NCI-H748 treated with DMSO at 0.1 percent for 48 hours (cell line): ENCODE measurements around the gene SIPA1L3.

ENCODE experiments used
- DNase-seq: peaks from one replicate; lab custom pipeline; 2025; lab: John Stamatoyannopoulos, UW

Gene SIPA1L3

GRCh38 chr19:37997911-37998344 lies 90.9 kb downstream of the SIPA1L3 start:
- DNase-seq: no peak

DNA sequence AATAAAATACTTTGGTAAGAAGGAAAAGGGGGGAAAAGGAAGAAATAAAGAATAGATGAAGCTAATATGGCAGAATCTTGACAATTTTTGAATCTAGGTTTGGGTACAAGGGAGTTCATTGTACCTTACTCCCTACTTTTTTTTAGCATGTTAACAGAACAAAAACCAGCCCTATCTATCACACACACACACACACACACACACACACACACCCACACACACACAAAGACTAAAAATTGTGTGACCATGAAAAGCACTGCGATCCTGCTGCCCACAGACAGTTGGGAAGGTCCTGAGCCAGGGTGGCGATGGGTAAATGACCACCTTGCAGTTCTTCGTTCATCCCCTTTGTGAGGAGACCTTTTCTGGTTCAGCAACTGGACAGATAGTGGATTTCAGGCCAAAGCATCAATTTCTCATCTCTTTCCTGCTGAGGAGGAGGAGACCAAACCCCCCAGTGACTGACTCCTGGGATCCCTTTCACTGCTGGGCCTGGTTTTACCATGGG lies 91.8 kb downstream of the SIPA1L3 start:
- no peak for DNase-seq

GRCh38 chr19:37999309-38000213 lies 92.6 kb downstream of the SIPA1L3 start:
- no peak for DNase-seq

DNA sequence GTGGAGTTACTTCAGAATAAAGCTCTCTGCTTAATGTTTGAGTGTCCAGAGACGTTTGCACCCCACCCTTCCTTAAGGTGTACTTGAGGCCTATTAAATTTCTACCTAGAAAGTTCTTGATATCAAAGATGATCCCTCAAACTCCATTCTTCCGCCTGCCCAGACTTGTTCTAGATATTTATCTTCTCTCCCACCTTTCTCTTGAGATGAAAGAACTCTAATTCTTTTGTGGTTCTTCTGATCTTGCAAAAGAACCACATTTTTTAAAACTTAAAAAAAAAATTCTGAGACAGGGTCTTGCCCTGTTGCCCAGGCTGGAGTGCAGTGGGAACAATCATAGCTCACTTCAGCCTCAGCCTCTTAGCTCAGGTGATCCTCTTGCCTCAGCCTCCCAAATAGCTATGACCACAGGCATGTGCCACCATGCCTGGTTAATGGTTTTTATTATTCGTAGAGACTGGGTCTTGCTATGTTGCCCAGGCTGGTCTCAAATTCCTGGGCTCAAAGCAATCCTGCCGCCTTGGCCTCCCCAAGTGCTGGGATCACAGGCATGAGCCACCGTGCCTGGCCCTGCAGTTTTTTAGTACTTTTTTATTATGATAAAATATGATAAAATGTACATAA lies 94.3 kb downstream of the SIPA1L3 start:
- no peak for DNase-seq

DNA sequence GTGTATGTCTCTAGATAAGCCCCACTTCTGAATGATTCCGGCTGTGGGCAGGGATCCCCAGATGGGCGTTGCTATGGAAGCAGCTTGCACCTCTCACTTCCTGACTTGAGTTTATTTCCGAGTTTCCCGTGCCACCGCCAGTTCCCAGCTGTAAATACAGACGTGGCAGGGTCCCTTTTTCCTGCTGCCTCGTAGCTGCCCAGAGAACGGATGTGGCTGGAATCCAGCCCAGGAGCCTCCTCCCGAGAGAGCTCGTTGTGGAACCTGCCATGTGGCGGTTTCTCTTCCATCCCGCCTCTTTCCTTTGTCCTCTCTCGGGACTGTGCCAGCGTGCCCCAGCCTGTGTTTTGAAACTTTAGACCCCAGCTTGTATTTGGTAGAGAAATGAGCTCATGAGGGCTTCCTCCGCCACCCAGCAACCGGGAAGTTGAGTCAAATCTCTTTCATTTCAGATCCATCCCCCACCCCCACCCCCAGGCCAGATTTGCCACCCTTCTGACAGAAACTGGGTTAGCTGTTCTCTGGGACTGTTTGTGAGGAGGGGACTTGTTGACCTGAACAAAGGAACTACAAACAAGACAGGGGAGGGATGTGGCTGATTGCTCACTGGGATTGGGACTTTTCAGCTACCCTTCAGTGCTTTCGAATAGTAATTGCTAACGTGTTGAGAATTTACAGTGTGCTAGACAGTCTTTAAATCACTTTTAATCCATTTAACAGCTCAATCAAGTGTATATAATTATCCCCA lies 96.6 kb downstream of the SIPA1L3 start:
- peak; percentile 73 for DNase-seq

- no peak for DNase-seq
Observed at GRCh38 chr19:38004186-38004520, 97.1 kb downstream of the SIPA1L3 start.

DNA sequence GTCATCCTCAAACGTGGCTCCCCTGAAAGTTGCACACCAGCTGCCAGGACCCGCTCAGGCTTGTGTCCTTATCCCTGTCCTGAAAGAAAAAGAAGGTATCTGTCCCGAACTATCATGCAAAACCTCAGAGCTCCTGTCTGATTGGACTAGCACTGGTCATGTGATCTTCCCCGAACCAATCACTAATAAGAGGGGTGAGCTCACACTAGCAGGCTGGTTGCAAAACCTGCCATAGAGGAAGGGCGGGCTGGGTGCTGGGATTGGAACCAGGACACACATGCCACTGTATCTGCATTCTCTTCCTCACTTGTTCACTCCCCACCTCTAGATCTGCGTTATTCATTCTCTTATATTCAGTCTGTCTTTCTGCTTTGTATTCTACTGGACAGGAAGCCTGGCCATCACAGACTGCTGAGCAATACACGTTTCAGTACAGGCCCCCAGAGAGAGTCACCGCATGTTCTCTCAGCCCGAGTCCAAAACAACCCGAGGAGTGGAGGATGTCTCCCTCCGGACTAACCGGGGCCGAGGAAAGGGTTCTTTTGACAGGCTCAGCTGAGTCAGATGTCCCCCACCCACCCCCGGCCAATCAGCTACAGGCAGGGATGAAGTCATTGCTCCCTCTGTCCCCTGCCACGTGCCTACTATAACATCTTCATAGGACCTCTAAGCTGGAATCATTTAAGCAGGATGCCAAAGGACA lies 97.7 kb downstream of the SIPA1L3 start:
- no peak for DNase-seq

DNA sequence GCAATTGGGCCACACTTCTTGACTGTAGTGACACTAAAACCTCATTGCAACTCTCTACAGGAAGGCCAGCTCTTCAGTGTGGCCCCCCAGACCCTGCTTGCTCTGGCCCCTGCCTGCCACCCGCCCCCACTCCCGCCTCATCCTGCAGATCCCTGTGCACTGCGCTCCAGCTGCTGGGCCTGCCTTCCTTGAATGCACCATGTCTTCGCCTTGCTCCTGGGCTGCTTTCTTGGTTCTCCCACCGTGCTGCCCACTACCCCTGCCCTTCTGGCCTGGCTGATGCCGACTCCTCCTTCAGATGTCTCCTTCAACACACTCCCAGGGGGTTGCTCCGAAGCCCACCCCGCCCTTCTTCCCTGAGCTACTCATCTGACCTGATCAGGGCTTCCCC lies 98.2 kb downstream of the SIPA1L3 start:
- no peak for DNase-seq

DNA sequence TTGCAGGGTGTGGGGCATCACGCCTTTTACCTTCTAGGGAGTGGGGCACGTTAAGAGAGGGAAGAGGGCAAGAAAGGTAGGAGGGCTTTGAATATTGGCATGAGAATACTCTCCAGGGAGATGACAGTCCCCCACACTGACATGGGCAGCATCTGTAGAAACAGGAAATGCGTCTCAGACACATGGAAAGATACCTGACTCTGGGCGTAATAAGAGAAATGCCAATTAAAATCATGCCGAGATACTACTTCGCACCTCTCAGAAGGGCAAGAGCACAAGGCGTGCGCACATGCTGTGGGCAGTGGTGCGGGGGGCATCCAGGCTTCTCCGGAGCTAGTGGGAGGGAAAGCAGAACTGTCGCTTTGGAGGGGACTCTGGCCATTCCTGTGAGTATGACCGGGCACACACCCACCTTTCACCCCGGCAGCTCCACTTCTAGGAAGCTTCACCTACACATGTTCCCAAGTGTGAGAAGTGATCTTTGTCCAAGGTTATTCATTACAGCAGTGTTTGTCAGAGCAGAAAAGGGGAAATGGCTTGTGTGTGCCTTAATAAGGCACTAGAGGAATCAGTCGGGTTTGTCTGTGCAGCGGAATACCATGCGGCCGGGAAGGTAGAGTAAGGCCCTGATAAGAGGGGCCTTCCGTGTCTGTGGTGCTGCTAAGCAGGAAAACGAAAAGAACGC lies 99.5 kb downstream of the SIPA1L3 start:
- DNase-seq: no peak

DNA sequence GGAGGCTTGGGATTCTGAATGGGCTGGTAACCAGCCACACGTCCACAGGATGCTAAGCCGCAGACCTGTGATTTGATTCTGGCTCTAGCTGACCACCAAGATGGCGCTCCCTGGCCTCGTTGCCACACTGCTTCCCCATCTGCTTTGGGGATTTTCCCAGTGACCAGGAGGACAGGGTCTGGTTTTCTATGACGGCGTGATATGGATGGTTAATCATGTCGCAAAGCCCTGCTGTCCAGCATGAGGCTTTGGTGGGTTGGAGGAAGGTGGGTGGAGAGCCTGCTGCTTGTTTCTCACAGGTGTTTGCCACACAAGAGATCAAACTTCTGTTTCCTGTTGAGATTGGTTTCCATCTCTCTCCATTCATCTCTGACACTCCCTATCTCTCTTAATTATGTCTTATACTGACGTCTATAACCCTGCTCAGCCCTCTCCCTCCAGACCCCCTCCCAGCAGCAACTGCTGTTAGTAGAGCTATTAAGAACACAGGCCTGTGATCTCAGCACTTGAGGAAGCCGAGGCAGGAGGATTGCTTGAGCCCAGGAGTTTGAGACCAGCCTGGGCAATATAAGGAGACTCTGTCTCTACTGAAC lies 102.7 kb downstream of the SIPA1L3 start:
- DNase-seq: no peak

GRCh38 chr19:38011426-38011825 lies 104.4 kb downstream of the SIPA1L3 start:
- DNase-seq: no peak

DNA sequence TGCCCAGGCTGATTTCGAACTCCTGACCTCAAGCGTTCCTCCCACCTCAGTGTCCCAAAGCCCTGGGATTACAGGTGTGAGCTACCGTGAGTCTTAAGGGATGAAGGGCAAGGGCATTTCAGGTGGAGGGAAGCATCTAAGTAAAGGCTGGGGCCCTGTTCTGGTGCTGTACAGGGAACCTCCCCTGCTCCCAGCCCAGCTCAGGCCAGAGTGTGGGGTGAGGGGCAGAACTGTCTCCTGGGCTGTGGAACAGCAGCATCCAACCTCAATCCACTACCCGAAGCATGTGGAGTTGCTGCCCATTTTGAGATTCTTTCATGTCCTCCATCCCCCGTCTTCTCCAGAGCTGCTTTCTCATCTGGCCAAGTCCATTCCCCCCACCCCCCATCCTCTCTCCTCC lies 105.3 kb downstream of the SIPA1L3 start:
- DNase-seq: no peak

- no peak for DNase-seq
Observed at GRCh38 chr19:38012944-38013343, 105.9 kb downstream of the SIPA1L3 start.

- no peak for DNase-seq
Observed at GRCh38 chr19:38013913-38014580, 107.0 kb downstream of the SIPA1L3 start.

DNA sequence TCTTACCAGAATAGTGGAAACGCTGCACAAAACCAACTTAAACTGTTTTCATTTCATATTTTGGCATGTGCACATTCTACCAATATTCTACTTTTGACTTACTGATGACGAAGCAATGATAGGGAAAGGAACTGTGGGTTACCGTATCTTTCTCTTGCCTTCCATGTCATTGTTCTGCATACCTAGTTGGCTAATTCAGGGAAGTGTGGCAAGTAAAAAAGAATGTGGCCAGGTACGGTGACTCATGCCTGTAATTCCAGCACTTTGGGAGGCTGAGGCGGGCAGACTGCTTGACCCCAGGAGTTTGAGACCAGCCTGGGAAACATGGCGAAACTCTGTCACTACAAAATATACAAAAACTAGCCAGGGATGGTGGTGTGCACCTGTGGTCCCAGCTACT lies 108.2 kb downstream of the SIPA1L3 start:
- no peak for DNase-seq

- DNase-seq: no peak
Observed at GRCh38 chr19:38015761-38016160, 108.8 kb downstream of the SIPA1L3 start.

DNA sequence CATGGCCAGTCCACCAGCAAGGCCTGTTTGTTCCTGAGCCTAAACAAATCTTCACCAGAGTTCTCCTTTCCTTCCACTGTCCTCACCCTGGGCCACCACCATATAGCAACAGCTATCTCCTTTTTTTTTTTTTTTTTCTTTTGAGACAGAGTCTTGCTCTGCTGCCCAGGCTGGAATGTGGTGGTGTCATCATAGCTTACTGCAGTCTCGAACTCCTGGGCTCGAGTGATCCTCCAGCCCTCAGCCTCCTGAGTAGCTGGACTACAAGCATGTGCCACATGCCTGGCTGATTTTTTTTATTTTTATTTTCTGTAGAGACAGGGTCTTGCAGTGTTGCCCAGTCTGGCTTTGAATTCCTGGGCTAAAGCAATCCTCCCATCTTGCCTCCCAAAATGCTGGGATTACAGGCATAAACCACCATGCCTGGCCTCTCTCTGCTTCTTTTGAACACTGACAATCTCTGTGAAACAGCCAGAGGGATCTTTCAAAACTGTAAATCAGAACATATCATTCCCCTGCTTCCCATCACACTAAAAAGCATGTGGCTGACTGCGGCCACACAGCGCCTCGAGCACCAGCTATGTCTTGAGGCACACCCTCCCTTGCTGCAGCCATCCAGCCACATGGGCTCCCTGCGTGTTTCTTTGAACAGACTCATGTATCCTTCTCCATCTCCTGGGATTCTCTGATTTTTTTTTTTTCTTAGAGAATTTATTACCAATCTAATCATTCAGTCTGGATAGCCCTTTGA lies 110.6 kb downstream of the SIPA1L3 start:
- no peak for DNase-seq

DNA sequence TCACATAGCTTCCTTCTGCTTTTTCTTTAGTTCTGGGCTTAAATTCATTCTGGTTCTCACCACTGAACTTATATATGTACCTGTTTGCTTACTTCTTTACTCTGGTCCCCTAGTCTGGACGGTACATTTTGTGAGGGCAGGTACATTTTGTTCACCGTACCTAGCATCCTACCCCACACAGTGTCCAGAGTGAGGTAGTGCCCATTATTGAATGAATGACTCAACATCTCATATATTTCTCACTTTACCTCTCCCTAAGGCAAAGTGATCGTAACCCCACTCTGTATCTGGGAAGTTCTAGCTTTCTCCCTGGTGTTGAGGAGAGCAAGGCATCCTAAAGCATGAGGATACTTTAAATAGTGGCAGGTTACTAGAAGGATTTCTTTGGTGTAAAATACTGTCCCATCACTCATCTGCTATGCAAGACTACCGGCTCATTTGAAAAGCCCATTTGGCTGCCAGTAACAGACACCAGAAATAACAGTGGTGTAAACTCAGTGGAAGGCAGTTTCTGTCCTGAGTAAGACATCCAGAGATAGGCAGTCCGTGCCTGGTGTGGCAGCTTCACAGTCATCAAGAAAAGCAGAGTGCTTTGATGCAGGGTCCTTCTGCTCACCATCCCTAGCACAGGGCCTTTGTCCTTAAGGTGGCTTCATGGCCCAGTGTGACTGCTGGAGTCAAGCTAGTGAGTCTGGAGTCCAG lies 111.8 kb downstream of the SIPA1L3 start:
- DNase-seq: no peak

GRCh38 chr19:38019396-38019724 lies 112.4 kb downstream of the SIPA1L3 start:
- DNase-seq: no peak
